ENCODE measurements around the gene OSGEPL1. TPM values are rescaled to one million over a fixed set of nuclear protein-coding genes. Genes with fewer than 3 reads are reported as not detected.
"Not testable (repeated sequence)": the region's sequence is repeated elsewhere in the genome, so short reads cannot be mapped to it uniquely, and the experiment has no call there.

The OSGEPL1 gene
- total RNA-seq, 4 donors from 2014 or later, result 1.5 to 6.2 (median 3.2) TPM

GRCh38 chr2:189770590-189771322, 8.2 kb upstream of the OSGEPL1 start:
- 68% methylated on average over 6 of the region's 6 CpGs for WGBS
- H3K27ac ChIP-seq (replicated peaks in 1 of 4), result no peak overlapping the region

GRCh38 chr2:189763908-189764661, 1.5 kb upstream of the OSGEPL1 start:
- H3K9me3 ChIP-seq, result no peaks in the 10 kb centered on the region
- WGBS, result 81% methylated on average over 4 of the region's 4 CpGs
- H3K36me3 ChIP-seq, result peaks cover 0 to 19% (median 9%) of the 10 kb centered on the region in 4 donors
- H3K4me3 ChIP-seq, result no peak overlapping the region
- intact Hi-C loops (cut with DNase I), result no loop called here
- no peaks in the 10 kb centered on the region for H3K27me3 ChIP-seq
- DNase-seq (ENCODE audit: extremely low spot score), result no peak
- peaks cover 9 to 18% (median 15%) of the 10 kb centered on the region in 4 donors for H3K4me1 ChIP-seq
- H3K27ac ChIP-seq (replicated peaks in 1 of 4), result no peak overlapping the region
- no peak for TF ChIP-seq CTCF (IDR thresholded peaks at IDR 0.05)
- TF ChIP-seq POLR2AphosphoS5 (IDR thresholded peaks at IDR 0.05), result no peak
- no peak for TF ChIP-seq POLR2A (IDR thresholded peaks at IDR 0.05; ENCODE audit: low read depth)
- no peak for TF ChIP-seq EP300 (IDR thresholded peaks at IDR 0.05)

More at GRCh38 chr2:189770590-189771322, 8.2 kb upstream of the OSGEPL1 start:
- DNase-seq (ENCODE audit: extremely low spot score), result no peak
- no peaks in the 10 kb centered on the region for H3K27me3 ChIP-seq
- H3K4me3 ChIP-seq, result no peak overlapping the region
- intact Hi-C loops (cut with DNase I), result no loop called here
- H3K4me1 ChIP-seq, result no peaks in the 10 kb centered on the region
- TF ChIP-seq POLR2A (IDR thresholded peaks at IDR 0.05; ENCODE audit: low read depth), result no peak
- no peak for TF ChIP-seq POLR2AphosphoS5 (IDR thresholded peaks at IDR 0.05)
- H3K9me3 ChIP-seq, result no peaks in the 10 kb centered on the region
- H3K36me3 ChIP-seq, result peaks cover 18 to 85% (median 62%) of the 10 kb centered on the region in 4 donors

- TF ChIP-seq POLR2A (IDR thresholded peaks at IDR 0.05; ENCODE audit: low read depth) (no peak), POLR2AphosphoS5 (IDR thresholded peaks at IDR 0.05) (no peak), EP300 (IDR thresholded peaks at IDR 0.05) (no peak), CTCF (IDR thresholded peaks at IDR 0.05) (no peak)
- Histone ChIP-seq H3K4me1 (peaks cover 9 to 18% (median 15%) of the 10 kb centered on the region in 4 donors), H3K4me3 (peak overlapping the region; percentile 64 to 89 (median 84)), H3K27me3 (no peaks in the 10 kb centered on the region), H3K27ac (replicated peaks in 1 of 4) (peak overlapping the region; percentile 85 to 87 (median 86)), H3K9me3 (no peaks in the 10 kb centered on the region), H3K36me3 (peaks cover 0 to 18% (median 8%) of the 10 kb centered on the region in 4 donors)
- DNase-seq (ENCODE audit: extremely low spot score), result no peak
- intact Hi-C loops (cut with DNase I), result no loop called here
- 2% methylated on average over 4 of the region's 7 CpGs for WGBS
These were observed 402 bp downstream of the OSGEPL1 start for GRCh38 chr2:189762229-189762550.

- DNase-seq (ENCODE audit: extremely low spot score); intact Hi-C loops (cut with DNase I); H3K4me3 ChIP-seq; H3K27ac ChIP-seq (replicated peaks in 1 of 4); H3K9me3 ChIP-seq; H3K27me3 ChIP-seq: not testable (repeated sequence)
- WGBS, result 92% methylated on average over 14 of the region's 19 CpGs
- Histone ChIP-seq H3K4me1 (peaks cover 9 to 18% (median 15%) of the 10 kb centered on the region in 4 donors), H3K36me3 (peaks cover 0 to 19% (median 1%) of the 10 kb centered on the region in 4 donors)
These were observed 2.4 kb downstream of the OSGEPL1 start for GRCh38 chr2:189760154-189760553.

- DNase-seq (ENCODE audit: extremely low spot score), result no peak
- H3K27ac ChIP-seq (replicated peaks in 1 of 4), result no peak overlapping the region
- H3K4me1 ChIP-seq, result peaks cover 0 to 4% (median 0%) of the 10 kb centered on the region in 4 donors
- intact Hi-C loops (cut with DNase I), result loop anchor here (10.0 kb wide), 1 partner anchor 308 kb away; the partner anchor contains the start of gene MSTN
- H3K36me3 ChIP-seq, result peaks cover 5 to 48% (median 34%) of the 10 kb centered on the region in 4 donors
- TF ChIP-seq CTCF (IDR thresholded peaks at IDR 0.05) (no peak), EP300 (IDR thresholded peaks at IDR 0.05) (no peak), POLR2AphosphoS5 (IDR thresholded peaks at IDR 0.05) (no peak), POLR2A (IDR thresholded peaks at IDR 0.05; ENCODE audit: low read depth) (no peak)
- H3K9me3 ChIP-seq, result no peaks in the 10 kb centered on the region
- no peaks in the 10 kb centered on the region for H3K27me3 ChIP-seq
- H3K4me3 ChIP-seq, result no peak overlapping the region
- WGBS, result 78% methylated on average over 2 of the region's 2 CpGs
These were observed 6.2 kb downstream of the OSGEPL1 start for GRCh38 chr2:189756311-189756952.

Data from esophagus muscularis mucosa (tissue), 4 donors.